Middle frontal gyrus (tissue), 1 donor: ENCODE data around the gene NDST1.
"Not testable (repeated sequence)": the region's sequence is repeated elsewhere in the genome, so short reads cannot be mapped to it uniquely, and the experiment has no call there.

Experiments used
- DNase-seq: peaks from one replicate; pipeline ENCODE4 v3.0.0-alpha.2; 2015; ENCODE audit warnings: low spot score; ENCODE audit errors: extremely low spot score

Gene NDST1

DNA sequence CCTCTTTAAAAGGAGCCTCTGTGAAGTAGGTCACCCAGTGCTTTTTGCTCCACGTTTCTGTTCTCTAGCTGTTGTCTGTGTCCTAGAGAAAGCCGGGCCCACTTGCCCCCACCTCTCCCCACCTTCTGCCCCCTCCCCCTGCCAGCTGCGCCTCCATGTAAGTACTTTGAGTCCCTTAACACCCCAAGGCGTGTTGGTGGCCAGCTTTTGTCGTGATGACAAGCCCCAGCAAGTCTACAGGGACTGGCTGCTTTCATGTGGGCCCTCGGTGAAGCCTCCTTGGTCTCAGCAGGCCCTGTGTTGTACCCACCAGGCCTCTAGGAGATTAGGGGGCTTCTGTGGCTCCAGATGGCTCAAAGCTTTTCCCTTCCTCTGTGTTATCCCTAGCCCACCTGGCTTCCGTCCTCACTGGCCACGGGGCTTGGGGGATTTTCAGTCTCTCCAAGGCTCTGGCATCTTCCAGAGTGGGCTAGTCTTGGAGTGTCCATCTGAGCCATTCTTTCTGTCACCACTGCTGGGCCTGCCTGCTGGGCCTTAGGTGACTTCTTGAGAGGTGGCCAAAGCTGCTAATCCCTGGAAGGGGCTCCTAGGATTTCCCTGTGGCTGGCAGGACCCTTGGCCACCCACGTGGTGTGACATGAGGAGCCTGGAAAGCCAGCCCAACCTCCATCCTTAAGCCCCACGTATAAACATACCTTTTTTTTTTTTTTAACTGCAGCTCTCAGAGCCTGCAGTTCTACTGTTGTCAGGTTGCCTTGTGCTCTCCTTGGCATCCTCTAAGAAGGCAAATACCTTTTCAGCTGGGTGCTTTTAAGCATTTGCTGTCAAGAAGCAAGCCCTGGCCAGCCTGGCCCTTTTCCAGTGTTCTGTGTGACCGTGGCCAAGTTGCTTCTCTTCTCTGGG lies 1.1 kb upstream of the NDST1 start:
- DNase-seq = no peak

GRCh38 chr5:150508277-150508640 lies 328 bp downstream of the NDST1 start:
- DNase-seq = no peak

GRCh38 chr5:150508828-150509227 lies 897 bp downstream of the NDST1 start:
- no peak for DNase-seq

- DNase-seq = no peak
Measured at GRCh38 chr5:150509992-150510391, 2.1 kb downstream of the NDST1 start.

GRCh38 chr5:150510460-150511263 lies 2.7 kb downstream of the NDST1 start:
- no peak for DNase-seq

DNA sequence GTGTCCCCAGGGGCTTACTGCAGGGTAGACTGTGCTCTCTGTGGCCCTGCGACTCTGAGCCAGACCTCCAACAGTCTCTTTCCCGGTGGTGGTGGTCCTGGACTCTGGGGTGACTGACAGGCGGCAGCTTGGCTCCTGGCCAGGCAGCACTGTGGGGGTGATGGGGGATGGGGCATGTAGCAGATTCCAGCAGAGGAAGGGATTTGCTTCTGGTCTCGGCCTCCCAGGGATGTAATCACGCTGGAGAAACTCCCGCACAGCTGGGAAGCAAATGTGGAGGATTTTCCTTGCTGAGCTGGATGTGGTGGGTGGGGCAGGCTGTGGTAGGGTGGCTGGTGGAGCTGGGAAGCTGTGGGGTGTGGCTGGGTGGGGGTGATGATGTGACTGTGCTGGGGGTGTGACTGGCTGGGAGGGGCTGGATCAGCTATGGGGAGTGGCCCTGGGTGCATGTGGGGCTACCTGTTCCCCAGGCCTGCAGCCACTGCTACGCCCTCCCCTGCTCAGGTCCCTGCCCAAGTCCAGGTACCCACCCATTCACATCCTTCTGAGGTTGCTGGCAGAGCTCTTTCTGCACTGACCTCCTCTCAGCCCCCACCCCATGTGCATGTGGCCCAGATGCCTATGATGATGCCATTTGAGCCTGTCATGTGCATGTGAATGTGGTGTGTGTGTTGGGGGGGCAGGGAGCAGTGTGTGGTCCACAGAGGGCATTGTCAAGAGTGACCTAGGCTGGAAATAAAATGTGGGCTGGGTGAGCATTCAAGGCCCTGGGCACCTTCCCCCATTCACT lies 3.8 kb downstream of the NDST1 start:
- DNase-seq = no peak

DNA sequence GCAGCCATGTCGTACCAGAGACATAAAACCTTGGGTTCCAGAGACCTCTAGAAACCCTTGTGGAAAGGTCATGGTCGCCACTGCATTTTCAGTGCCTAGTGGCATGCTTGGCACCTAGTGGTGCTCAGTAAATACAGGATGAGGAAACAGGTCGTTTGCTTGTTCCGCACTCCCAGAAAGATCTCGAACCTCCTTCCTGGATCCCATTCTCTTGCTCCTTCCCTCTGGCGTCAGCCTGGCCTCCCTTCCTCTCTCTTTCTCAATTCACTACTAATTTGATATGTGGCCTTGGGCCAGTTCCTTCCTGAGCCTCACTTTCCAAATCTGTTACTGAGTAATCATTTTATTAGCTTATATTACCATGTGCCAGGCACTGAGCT lies 4.4 kb downstream of the NDST1 start:
- DNase-seq = no peak

GRCh38 chr5:150513375-150514309 lies 5.7 kb downstream of the NDST1 start:
- no peak for DNase-seq

DNA sequence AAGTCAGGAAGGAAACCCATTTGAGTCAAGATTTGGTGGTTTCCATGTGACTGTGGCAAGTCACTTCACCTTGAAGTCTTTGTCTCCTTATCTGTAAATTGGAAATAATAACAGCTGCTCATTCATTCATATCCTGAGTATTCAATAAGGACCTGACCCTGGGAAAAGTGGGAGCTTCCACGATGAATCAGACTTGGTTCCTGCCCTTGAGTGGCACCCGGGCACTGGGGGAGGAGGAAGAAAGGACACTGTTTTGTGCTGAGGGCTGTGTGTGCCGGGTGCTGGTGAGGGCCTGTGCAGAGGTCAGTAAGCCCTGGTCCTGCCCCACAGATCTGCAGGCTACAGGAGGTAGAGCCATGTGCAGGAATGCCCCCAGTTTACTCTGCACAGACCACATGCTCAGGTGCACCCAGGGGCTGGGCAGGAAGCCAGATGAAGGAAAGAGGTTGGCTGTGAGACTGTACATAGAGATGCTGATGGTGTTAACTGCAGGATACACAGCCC lies 6.8 kb downstream of the NDST1 start:
- DNase-seq = no peak

DNA sequence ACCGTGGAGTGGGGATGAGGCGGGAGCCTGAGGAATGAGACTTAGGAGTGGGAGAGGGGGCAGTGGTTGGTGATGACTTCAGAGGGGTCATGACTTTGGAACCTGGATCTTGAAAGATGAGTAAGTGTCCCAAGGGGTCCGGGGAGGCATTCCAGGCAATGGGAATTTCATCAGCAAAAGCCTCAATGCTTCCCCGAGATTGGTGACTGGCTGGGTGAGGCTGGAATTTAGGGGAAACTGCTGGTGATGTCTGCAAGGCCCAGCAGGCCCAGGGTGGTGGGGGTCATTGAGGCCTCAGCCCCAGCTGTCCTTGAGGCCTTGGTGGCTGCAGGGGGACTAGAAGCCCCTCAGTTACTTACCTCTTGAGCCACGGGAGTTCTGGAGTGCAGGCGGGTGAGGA lies 7.5 kb downstream of the NDST1 start:
- no peak for DNase-seq

GRCh38 chr5:150516011-150516410 lies 8.1 kb downstream of the NDST1 start:
- DNase-seq = no peak

GRCh38 chr5:150517272-150518152 lies 9.6 kb downstream of the NDST1 start:
- DNase-seq = no peak

DNA sequence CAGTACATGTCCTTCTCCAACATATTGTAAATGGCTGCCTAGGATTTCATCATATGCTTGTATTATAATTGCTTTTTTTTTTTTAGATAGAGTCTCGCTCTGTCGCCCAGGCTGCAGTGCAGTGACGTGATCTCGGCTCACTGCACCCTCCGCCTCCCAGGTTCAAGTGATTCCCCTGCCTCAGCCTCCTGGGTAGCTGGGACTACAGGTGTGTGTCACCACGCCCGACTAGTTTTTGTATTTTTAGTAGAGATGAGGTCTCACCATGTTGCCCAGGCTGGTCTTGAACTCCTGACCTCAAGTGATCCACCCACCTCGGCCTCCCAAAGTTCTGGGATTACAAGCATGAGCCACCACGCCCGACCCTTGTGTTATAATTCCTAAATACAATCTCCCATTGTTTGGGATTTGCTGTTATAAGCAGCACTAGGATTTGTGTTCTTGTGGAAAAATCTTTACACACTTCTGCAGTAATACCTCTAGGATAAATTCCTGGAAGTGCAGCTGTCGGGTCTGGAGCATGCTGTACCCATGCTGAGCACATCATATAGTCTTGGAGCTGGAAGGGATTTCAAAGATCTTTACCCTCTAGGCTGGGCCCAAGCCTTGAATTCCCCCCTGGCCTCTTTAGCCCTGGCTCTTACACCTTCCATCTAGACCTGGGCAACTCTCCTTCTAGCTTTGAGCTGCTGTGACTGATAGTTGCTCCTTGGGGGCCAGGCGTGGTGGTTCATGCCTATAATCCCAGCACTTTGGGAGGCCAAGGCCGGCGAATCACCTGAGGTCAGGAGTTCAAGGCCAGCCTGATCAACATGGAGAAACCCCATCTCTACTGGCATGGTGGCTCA lies 11.0 kb downstream of the NDST1 start:
- not testable (repeated sequence) for DNase-seq

DNA sequence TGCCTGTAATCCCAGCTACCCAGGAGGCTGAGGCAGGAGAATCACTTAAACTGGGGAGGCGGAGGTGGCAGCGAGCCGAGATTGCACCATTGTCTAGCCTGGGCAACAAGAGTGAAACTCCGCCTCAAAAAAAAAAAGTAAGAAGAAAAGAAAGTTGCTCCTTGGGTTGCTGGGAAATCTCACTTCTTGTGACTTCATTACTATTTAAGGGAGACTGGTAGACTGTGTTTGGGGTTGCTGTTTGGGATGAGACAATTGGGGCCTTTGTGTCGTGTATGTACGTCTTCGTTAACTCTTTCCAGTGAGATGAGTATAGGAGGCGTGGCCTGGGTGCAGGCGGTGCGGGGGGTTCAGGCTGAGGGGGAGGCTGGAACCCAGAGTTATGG lies 11.6 kb downstream of the NDST1 start:
- no peak for DNase-seq

- DNase-seq = no peak
Measured at GRCh38 chr5:150519978-150520377, 12.0 kb downstream of the NDST1 start.

- DNase-seq = no peak
Measured at GRCh38 chr5:150520747-150521521, 13.0 kb downstream of the NDST1 start.

GRCh38 chr5:150521522-150521817 lies 13.5 kb downstream of the NDST1 start:
- no peak for DNase-seq

DNA sequence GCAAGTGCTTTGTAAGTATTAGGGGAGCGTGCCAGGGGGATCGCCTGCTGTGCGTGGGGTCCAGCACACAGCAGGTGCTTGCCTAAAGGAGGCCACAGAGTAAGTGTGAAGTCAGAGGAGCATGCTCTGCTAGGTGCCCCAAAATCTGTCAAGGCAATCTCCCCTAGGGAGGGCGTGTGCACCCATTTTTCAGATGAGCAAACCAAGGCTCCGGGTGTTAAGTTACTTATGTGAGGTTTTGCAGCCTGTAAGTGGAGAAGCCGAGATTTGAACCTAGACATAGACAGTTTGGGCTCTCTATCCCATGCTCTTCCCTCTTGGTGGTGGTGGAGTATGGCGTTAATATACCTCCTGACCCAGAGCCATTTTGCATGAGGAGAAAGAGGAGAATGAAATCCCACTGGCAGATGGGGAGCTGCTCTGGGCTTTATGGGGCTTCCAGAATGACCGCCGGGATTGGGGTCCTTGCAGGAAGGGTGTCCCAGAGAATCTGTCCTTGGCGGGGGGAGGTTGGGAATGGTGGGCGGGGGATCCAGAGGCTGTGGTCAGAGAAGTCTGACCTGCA lies 14.1 kb downstream of the NDST1 start:
- DNase-seq = no peak
